MCF 10A (cell line): Measurements from ENCODE around the gene EXD3. TPM values are rescaled to one million over a fixed set of nuclear protein-coding genes. Genes with fewer than 3 reads are reported as not detected.
A peak's percentile ranks its signal among the peaks of the same experiment; 100 is the strongest.

Experiments used
- BruUV-seq: library from RNA; stranded (reverse); fragments of 400-500 nt; replicated peaks from 2 replicates; lab custom pipeline; 2021; lab: Mats Ljungman, UMichigan
- CTCF ChIA-PET: fragments of 300-600 bp; sonication (Branson Sonifier 250); formaldehyde crosslinking; extraction: SDS; loops from one replicate; lab custom pipeline; 2021; ENCODE audit warnings: antibody characterized with exemption, inconsistent platforms; lab: Yijun Ruan, JAX
- POLR2A ChIA-PET: fragments of 300-600, 350-650 bp; sonication (Branson Sonifier 250); formaldehyde crosslinking; extraction: SDS; loops from one replicate; lab custom pipeline; 2020; ENCODE audit warnings: antibody characterized with exemption, inconsistent platforms; lab: Yijun Ruan, JAX
- DNase-seq: peaks from one replicate; pipeline ENCODE4 v3.0.0-alpha.2; 2018; ENCODE audit not compliant: unreplicated experiment
- H3K27ac Mint-ChIP-seq: one replicate; pipeline ENCODE4 v1.8.0; 2022; ENCODE audit warnings: mild to moderate bottlenecking, low read depth, mixed read lengths; ENCODE audit not compliant: unreplicated experiment
- H3K27me3 Mint-ChIP-seq: one replicate; pipeline ENCODE4 v1.8.0; 2022; ENCODE audit warnings: mixed read lengths; ENCODE audit not compliant: insufficient read depth, unreplicated experiment
- H3K36me3 Mint-ChIP-seq: one replicate; pipeline ENCODE4 v1.8.0; 2022; ENCODE audit warnings: mild to moderate bottlenecking, moderate library complexity, mixed read lengths; ENCODE audit not compliant: insufficient read depth, unreplicated experiment
- H3K4me1 Mint-ChIP-seq: one replicate; pipeline ENCODE4 v1.8.0; 2022; ENCODE audit warnings: mixed read lengths; ENCODE audit not compliant: insufficient read depth, unreplicated experiment
- H3K4me3 Mint-ChIP-seq: one replicate; pipeline ENCODE4 v1.8.0; 2022; ENCODE audit warnings: mild to moderate bottlenecking, moderate library complexity, mixed read lengths; ENCODE audit not compliant: unreplicated experiment
- H3K9me3 Mint-ChIP-seq: one replicate; pipeline ENCODE4 v1.8.0; 2022; ENCODE audit warnings: mixed read lengths; ENCODE audit not compliant: unreplicated experiment
- intact Hi-C: fragments of 100-400 bp; cut with micrococcal nuclease; formaldehyde crosslinking; loops from 2 replicates; pipeline ENCODE4 v1.14.1; 2022
- total RNA-seq: library from RNA; stranded (reverse); gene quantifications from 2 replicates; pipeline ENCODE4 v1.2.3, GENCODE V29; 2022
- TF ChIP-seq, protein P1 (sequence below): fragments of 200-600 bp; IDR thresholded peaks from one replicate; pipeline ENCODE4 v1.8.0; 2022; ENCODE audit warnings: antibody characterized with exemption, mild to moderate bottlenecking; ENCODE audit not compliant: unreplicated experiment

The EXD3 gene
- total RNA-seq, 1 experiment from 2014 or later, result 17.1 TPM

DNA sequence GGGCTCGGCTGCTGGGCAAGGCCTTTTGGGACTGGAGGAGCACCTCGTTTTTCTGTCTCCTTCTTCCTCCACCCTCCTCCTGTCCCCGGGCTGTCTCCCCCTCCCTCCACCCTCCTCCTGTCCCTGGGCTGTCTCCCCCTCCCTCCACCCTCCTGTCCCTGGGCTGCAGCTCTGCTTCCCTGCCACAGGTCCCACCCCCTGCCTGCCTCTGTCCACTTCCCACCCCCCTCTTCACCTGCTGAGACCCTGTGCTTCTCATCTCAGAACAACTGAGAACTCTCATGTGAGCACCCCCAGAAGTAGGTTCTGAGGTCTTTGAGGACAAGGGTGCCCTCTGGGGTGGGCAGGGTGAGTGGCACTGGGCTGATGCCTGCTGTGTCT is 151.3 kb downstream of the EXD3 start:
- TF ChIP-seq, protein P1, sequence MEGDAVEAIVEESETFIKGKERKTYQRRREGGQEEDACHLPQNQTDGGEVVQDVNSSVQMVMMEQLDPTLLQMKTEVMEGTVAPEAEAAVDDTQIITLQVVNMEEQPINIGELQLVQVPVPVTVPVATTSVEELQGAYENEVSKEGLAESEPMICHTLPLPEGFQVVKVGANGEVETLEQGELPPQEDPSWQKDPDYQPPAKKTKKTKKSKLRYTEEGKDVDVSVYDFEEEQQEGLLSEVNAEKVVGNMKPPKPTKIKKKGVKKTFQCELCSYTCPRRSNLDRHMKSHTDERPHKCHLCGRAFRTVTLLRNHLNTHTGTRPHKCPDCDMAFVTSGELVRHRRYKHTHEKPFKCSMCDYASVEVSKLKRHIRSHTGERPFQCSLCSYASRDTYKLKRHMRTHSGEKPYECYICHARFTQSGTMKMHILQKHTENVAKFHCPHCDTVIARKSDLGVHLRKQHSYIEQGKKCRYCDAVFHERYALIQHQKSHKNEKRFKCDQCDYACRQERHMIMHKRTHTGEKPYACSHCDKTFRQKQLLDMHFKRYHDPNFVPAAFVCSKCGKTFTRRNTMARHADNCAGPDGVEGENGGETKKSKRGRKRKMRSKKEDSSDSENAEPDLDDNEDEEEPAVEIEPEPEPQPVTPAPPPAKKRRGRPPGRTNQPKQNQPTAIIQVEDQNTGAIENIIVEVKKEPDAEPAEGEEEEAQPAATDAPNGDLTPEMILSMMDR, result no peak
- Mint-ChIP-seq H3K4me1 (peaks cover 21% of the 10 kb centered on the region), H3K27ac (no peak overlapping the region), H3K27me3 (no peaks in the 10 kb centered on the region), H3K9me3 (no peaks in the 10 kb centered on the region), H3K36me3 (peaks cover 29% of the 10 kb centered on the region), H3K4me3 (no peak overlapping the region)
- intact Hi-C loops, result no loop called here
- ChIA-PET POLR2A (interaction anchor here (0.6 kb wide), 2 partner anchors 9 to 813 kb away, joined by 3 read pairs; no protein-coding TSS in a partner anchor), CTCF (no interaction called here)
- BruUV-seq, result no TSS peak
- no peak for DNase-seq

DNA sequence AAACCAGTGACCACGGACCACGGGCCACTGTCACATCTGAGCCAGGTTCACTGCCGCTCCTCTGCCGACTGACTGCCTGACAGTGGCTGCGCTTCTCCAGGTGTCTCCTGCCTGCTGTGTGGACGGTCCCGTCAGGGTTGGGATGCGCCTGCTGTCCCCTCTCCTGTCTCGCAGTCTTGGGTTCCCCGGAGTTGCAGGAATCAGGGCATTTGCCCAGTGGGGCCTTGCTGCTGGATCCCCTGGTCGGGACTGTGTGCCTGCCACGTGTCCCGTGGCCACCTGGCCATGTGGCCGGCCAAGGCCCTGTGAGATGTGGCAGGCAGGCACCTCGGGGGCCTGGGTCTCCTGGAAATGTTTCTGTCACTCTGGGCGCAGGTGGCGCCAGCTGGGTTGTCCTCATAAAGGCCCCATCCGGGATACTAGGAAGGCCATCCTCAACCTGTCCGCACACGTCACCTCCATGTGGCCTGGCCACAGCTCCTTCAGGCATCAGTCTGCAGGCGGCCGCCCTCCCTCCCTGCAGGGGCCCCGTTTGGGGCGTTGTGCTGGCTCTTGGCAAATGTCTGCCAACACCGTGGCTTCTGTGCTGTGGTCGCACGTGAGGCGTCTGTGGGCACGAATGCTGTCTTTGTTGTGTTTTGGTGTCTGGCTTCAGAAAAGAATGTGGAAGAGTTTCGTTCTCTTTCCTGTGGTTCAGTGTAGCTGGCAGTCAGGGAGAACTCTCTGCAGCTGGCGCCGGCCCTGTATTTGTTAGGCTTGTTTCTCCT is 151.8 kb downstream of the EXD3 start:
- POLR2A ChIA-PET, result interaction anchor here (0.6 kb wide), 2 partner anchors 8 to 813 kb away, joined by 3 read pairs; no protein-coding TSS in a partner anchor
- Mint-ChIP-seq H3K27ac (no peak overlapping the region), H3K4me3 (no peak overlapping the region), H3K4me1 (peaks cover 20% of the 10 kb centered on the region), H3K27me3 (no peaks in the 10 kb centered on the region), H3K9me3 (no peaks in the 10 kb centered on the region), H3K36me3 (peaks cover 29% of the 10 kb centered on the region)
- TF ChIP-seq, protein P1, result no peak
- no TSS peak for BruUV-seq
- DNase-seq, result no peak
- intact Hi-C loops, result no loop called here
- CTCF ChIA-PET, result no interaction called here

DNA sequence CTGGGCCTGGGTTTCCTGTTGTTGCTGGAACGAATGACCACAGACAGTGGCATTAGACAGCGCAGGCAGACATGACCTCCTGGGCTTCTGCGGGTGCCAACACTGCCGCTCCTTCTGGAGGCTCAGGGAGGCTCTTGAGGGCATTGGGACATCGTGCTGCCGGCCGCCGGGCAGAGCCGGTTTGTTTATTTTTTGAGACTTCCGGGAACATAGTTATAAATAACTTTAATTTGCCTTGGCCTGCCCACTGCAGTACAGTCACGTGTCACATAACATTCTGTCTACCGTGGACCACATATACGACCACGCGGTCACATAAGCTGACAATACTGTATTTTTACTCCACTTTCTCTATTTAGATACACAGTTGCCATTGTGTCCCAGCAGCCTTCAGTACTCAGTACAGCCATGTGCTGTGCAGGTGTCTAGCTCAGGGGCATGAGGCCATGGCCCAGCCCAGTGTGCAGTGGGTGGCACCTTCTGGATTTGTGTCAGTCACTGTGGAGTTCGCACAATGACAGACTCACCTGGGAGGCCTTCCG is 153.7 kb downstream of the EXD3 start:
- Mint-ChIP-seq H3K4me3 (no peak overlapping the region), H3K9me3 (no peaks in the 10 kb centered on the region), H3K27ac (no peak overlapping the region), H3K36me3 (peaks cover 42% of the 10 kb centered on the region), H3K27me3 (no peaks in the 10 kb centered on the region), H3K4me1 (peaks cover 14% of the 10 kb centered on the region)
- no TSS peak for BruUV-seq
- intact Hi-C loops, result no loop called here
- TF ChIP-seq, protein P1, result no peak
- peak; percentile 61 for DNase-seq
- ChIA-PET POLR2A (interaction anchor here (1.4 kb wide), 1 partner anchor 27 kb away, joined by 4 read pairs; no protein-coding TSS in a partner anchor), CTCF (no interaction called here)

DNA sequence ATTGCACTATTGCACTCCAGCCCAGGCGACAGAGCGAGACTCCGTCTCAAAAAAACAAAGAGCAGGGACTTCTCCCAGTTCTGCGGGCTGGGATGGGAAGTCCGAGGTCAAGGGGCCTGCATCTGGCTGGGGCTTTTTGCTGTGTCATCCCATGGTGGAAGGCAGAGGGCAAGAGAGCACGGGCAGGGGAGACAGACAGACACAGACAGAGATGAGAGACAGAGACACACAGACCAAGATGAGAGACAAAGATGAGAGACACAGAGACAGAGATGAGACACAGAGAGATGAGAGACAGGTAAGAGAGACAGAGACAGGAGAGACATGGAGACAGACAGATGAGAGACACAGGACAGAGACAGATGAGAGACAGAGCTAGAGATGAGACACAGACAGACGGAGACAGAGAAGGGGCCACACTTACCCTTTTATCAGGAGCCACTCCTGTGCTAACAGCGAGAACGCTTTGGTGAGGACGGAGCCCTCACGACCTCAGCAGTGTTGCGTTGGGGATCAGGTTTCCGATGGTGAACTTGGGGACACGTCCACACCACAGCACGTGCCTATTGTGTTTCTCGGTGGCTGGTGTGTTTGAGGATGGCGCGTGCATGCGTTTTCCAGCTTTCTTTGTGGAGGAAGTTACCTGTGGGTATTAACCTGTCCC is 154.3 kb downstream of the EXD3 start:
- Mint-ChIP-seq H3K4me3 (no peak overlapping the region), H3K36me3 (peaks cover 44% of the 10 kb centered on the region), H3K27me3 (no peaks in the 10 kb centered on the region), H3K9me3 (no peaks in the 10 kb centered on the region), H3K4me1 (peaks cover 10% of the 10 kb centered on the region), H3K27ac (no peak overlapping the region)
- POLR2A ChIA-PET, result interaction anchor here (0.6 to 1.4 kb wide), 3 partner anchors 14 to 44 kb away, joined by 3 to 5 read pairs (median 4); partner anchors contain the start of gene CYSRT1
- intact Hi-C loops, result no loop called here
- DNase-seq, result no peak
- CTCF ChIA-PET, result interaction anchor here (0.6 to 0.8 kb wide), 4 partner anchors 11 to 541 kb away, joined by 3 to 4 read pairs (median 3); no protein-coding TSS in a partner anchor
- TF ChIP-seq, protein P1, result no peak
- no TSS peak for BruUV-seq
